ENCODE data around the gene HLA-DQA1. TPM values are rescaled to one million over a fixed set of nuclear protein-coding genes. Genes with fewer than 3 reads are reported as not detected.
"Not testable (repeated sequence)": the region's sequence is repeated elsewhere in the genome, so short reads cannot be mapped to it uniquely, and the experiment has no call there.

The HLA-DQA1 gene
- total RNA-seq, 3 donors from 2014 or later (not counting 1 experiment from before 2014, with no cell fraction given) = 7.0 to 46.7 (median 39.9) TPM

DNA sequence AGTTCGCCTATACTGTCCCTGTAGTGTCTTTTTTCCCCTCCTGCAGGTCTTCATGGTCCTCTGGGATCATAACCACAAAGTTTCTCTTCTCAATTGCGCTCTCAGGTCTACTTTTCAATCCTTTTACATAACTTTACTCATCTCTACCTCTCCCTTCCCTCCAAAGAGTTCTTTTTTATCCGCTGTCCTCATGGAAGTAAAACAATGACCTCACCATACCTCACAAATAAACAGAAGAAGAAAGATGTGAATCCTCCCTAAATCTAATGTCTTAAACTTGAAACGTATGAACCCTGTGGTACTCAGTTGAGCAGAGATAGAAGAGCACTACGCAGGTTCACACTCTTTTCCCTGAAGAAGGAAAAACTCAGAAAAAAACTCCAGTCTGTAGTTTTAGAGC, 12.1 kb upstream of the HLA-DQA1 start:
- no peak for ATAC-seq
- peak overlapping the region; percentile 7 to 46 for H3K27ac Mint-ChIP-seq
- TF ChIP-seq, protein P1, sequence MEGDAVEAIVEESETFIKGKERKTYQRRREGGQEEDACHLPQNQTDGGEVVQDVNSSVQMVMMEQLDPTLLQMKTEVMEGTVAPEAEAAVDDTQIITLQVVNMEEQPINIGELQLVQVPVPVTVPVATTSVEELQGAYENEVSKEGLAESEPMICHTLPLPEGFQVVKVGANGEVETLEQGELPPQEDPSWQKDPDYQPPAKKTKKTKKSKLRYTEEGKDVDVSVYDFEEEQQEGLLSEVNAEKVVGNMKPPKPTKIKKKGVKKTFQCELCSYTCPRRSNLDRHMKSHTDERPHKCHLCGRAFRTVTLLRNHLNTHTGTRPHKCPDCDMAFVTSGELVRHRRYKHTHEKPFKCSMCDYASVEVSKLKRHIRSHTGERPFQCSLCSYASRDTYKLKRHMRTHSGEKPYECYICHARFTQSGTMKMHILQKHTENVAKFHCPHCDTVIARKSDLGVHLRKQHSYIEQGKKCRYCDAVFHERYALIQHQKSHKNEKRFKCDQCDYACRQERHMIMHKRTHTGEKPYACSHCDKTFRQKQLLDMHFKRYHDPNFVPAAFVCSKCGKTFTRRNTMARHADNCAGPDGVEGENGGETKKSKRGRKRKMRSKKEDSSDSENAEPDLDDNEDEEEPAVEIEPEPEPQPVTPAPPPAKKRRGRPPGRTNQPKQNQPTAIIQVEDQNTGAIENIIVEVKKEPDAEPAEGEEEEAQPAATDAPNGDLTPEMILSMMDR (IDR thresholded peaks at IDR 0.05) = no peak

DNA sequence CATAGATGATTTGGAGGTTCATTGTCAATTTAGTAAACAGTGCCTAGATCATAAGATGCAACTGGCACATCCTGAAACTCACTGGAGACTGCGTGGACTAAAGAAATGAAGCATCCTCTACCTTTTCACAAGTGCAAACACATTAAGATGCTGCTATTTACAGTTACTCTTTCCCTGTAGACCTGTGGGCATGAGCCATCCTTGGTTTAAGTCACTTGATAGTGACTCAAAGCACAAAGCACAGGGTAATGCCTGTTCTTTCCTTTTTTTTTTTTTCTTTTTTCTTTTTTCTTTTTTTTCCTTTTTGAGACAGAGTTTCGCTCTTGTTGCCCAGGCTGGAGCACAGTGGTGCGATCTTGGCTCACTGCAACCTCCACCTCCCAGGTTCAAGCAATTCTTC, 10.0 kb upstream of the HLA-DQA1 start:
- Histone ChIP-seq H3K4me1 (ENCODE audit: control insufficient read depth, insufficient read depth, low read length) (peaks cover 16% of the 10 kb centered on the region), H3K27ac (ENCODE audit: low read length) (peak overlapping the region; percentile 43)
- intact Hi-C loops (cut with micrococcal nuclease) = no loop called here

More for the DNA sequence above, 12.1 kb upstream of the HLA-DQA1 start:
- Histone ChIP-seq H3K4me1 (ENCODE audit: control insufficient read depth, insufficient read depth, low read length) (peaks cover 21% of the 10 kb centered on the region), H3K4me3 (ENCODE audit: low read length) (no peak overlapping the region), H3K9me3 (ENCODE audit: control insufficient read depth, insufficient read depth, low read length) (no peaks in the 10 kb centered on the region), H3K27me3 (ENCODE audit: control insufficient read depth, insufficient read depth, low read length) (no peaks in the 10 kb centered on the region), H3K36me3 (ENCODE audit: control insufficient read depth, insufficient read depth, low read length) (no peaks in the 10 kb centered on the region), H3K27ac (ENCODE audit: low read length) (peak overlapping the region; percentile 64)
- no peaks in the 10 kb centered on the region for H3K9me3 Mint-ChIP-seq
- H3K4me3 Mint-ChIP-seq = no peak overlapping the region
- WGBS (ENCODE audit: insufficient coverage) = 19% methylated on average over 5 of the region's 5 CpGs
- no peaks in the 10 kb centered on the region for H3K27me3 Mint-ChIP-seq (ENCODE audit: low read depth in 2 of 2)
- peaks cover 42 to 56% of the 10 kb centered on the region in 2 donors for H3K4me1 Mint-ChIP-seq
- intact Hi-C loops (cut with micrococcal nuclease) = no loop called here
- no peaks in the 10 kb centered on the region for H3K36me3 Mint-ChIP-seq
- DNase-seq = no peak

DNA sequence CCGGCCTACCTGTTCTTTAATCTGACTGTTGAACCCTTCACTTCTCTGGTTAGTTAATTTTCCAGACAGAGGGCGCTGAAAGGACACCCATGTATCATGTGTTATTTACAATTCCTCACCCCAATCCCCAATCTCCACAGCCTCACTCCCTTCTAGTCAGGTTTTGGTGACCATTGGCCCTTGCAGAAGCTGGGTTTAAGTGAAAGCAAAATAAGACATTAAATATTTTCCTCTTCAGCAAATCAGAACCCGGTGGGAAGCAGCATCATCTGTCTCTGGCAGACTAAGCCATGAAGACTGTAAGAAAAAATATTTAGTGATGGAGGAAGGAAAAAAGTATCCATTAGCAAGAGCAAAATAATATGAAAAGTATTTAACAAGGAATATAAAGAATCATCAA, 9.4 kb upstream of the HLA-DQA1 start:
- peak overlapping the region; percentile 37 to 74 for H3K27ac Mint-ChIP-seq
- peak overlapping the region; percentile 2 for H3K4me3 Mint-ChIP-seq
- Histone ChIP-seq H3K4me3 (ENCODE audit: low read length) (no peak overlapping the region), H3K27me3 (ENCODE audit: control insufficient read depth, insufficient read depth, low read length) (no peaks in the 10 kb centered on the region), H3K36me3 (ENCODE audit: control insufficient read depth, insufficient read depth, low read length) (no peaks in the 10 kb centered on the region), H3K9me3 (ENCODE audit: control insufficient read depth, insufficient read depth, low read length) (no peaks in the 10 kb centered on the region), H3K4me1 (ENCODE audit: control insufficient read depth, insufficient read depth, low read length) (peaks cover 11% of the 10 kb centered on the region), H3K27ac (ENCODE audit: low read length) (peak overlapping the region; percentile 70)
- TF ChIP-seq, protein P1 (IDR thresholded peaks at IDR 0.05) = no peak
- intact Hi-C loops (cut with micrococcal nuclease) = no loop called here
- ATAC-seq (peak; percentile 27 to 67 (median 49)), DNase-seq (peak; percentile 33 to 74)
- H3K9me3 Mint-ChIP-seq = no peaks in the 10 kb centered on the region
- H3K36me3 Mint-ChIP-seq = no peaks in the 10 kb centered on the region
- H3K27me3 Mint-ChIP-seq (ENCODE audit: low read depth in 2 of 2) = no peaks in the 10 kb centered on the region
- WGBS (ENCODE audit: insufficient coverage) = 42% methylated on average over 2 of the region's 3 CpGs
- peaks cover 23 to 34% of the 10 kb centered on the region in 2 donors for H3K4me1 Mint-ChIP-seq

More for the DNA sequence above, 10.0 kb upstream of the HLA-DQA1 start:
- Histone ChIP-seq H3K4me3 (ENCODE audit: low read length) (no peak overlapping the region), H3K36me3 (ENCODE audit: control insufficient read depth, insufficient read depth, low read length) (no peaks in the 10 kb centered on the region), H3K27me3 (ENCODE audit: control insufficient read depth, insufficient read depth, low read length) (no peaks in the 10 kb centered on the region), H3K9me3 (ENCODE audit: control insufficient read depth, insufficient read depth, low read length) (no peaks in the 10 kb centered on the region)
- Mint-ChIP-seq H3K9me3 (no peaks in the 10 kb centered on the region), H3K27ac (peak overlapping the region; percentile 37 to 74), H3K36me3 (no peaks in the 10 kb centered on the region), H3K4me1 (peaks cover 29 to 40% of the 10 kb centered on the region in 2 donors), H3K27me3 (ENCODE audit: low read depth in 2 of 2) (no peaks in the 10 kb centered on the region), H3K4me3 (no peak overlapping the region)
- ATAC-seq (no peak), DNase-seq (no peak)
- TF ChIP-seq, protein P1 (IDR thresholded peaks at IDR 0.05) = no peak
- 0% methylated on average over 1 of the region's 3 CpGs for WGBS (ENCODE audit: insufficient coverage)

DNA sequence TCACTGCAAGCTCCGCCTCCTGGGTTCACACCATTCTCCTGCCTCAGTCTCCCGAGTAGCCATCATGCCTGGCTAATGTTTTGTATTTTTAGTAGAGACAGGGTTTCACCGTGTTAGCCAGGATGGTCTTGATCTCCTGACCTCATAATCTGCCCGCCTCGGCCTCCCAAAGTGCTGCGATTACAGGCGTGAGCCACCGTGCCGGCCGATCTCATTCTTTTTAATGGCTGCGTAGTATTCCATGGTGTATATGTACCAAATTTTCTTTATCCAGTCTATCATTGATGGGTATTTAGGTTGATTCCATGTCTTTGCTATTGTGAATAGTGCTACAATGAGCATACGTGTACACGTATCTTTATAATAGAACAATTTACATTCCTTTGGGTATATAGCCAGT, 7.4 kb upstream of the HLA-DQA1 start:
- intact Hi-C loops (cut with micrococcal nuclease); H3K27me3 ChIP-seq (ENCODE audit: control insufficient read depth, insufficient read depth, low read length); H3K27ac Mint-ChIP-seq; H3K27me3 Mint-ChIP-seq (ENCODE audit: low read depth in 2 of 2); H3K9me3 Mint-ChIP-seq; H3K4me3 Mint-ChIP-seq; H3K9me3 ChIP-seq (ENCODE audit: control insufficient read depth, insufficient read depth, low read length); DNase-seq; ATAC-seq; H3K4me3 ChIP-seq (ENCODE audit: low read length); H3K4me1 ChIP-seq (ENCODE audit: control insufficient read depth, insufficient read depth, low read length); H3K36me3 ChIP-seq (ENCODE audit: control insufficient read depth, insufficient read depth, low read length); H3K27ac ChIP-seq (ENCODE audit: low read length); H3K36me3 Mint-ChIP-seq: not testable (repeated sequence)
- WGBS (ENCODE audit: insufficient coverage) = no CpG with 5 or more reads among the region's 13 CpGs
- H3K4me1 Mint-ChIP-seq = peaks cover 7 to 18% of the 10 kb centered on the region in 2 donors
